ENCODE results near the gene MAL. TPM values are rescaled to one million over a fixed set of nuclear protein-coding genes. Genes with fewer than 3 reads are reported as not detected.
A peak's percentile ranks its signal among the peaks of the same experiment; 100 is the strongest.

Gene MAL
- total RNA-seq, 1 donor from 2014 or later: 250 TPM

GRCh38 chr2:95032341-95032740 is 6.8 kb downstream of the MAL start:
- H3K27ac Mint-ChIP-seq: no peak overlapping the region

DNA sequence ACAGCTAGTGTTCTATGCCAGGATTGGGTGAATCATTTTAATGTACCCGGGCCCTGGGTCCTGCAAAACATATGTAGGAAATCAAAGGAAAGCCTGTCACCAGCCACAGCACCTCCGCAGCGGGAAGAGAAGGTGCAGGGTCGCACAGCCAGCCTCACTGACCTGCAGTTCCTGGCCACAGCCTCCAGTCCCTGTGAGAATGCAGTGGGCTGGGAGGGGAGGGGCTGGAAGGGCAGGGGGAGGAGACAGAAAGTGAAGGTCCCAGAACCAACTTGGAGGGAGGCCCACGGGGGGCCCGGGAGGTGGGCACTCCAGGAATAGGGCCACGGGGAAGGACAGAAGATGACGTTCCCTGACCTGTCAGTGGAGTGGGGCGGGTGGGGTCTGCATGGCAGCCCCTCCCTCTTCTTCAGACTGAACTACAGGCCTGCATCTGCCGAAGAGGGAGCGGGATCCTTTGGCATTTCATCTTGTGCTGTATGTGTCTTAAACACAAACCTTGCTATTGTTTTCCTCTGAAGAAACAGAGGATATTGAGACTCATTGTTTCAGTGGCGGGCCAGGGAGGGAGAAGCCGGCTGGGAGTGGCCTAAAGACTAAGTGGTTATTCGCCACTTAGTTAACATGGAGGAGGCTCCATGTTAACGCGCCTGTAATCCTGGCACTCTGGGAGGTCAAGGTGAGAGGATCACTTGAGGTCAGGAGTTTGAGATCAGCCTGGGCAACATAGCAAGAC is 7.5 kb downstream of the MAL start:
- H3K9me3 Mint-ChIP-seq: peaks cover 19% of the 10 kb centered on the region
- no peak overlapping the region for H3K4me3 Mint-ChIP-seq
- no peak for DNase-seq (ENCODE audit: extremely low spot score, unreplicated experiment)
- peaks cover 8% of the 10 kb centered on the region for H3K36me3 Mint-ChIP-seq
- TF ChIP-seq, protein P1, sequence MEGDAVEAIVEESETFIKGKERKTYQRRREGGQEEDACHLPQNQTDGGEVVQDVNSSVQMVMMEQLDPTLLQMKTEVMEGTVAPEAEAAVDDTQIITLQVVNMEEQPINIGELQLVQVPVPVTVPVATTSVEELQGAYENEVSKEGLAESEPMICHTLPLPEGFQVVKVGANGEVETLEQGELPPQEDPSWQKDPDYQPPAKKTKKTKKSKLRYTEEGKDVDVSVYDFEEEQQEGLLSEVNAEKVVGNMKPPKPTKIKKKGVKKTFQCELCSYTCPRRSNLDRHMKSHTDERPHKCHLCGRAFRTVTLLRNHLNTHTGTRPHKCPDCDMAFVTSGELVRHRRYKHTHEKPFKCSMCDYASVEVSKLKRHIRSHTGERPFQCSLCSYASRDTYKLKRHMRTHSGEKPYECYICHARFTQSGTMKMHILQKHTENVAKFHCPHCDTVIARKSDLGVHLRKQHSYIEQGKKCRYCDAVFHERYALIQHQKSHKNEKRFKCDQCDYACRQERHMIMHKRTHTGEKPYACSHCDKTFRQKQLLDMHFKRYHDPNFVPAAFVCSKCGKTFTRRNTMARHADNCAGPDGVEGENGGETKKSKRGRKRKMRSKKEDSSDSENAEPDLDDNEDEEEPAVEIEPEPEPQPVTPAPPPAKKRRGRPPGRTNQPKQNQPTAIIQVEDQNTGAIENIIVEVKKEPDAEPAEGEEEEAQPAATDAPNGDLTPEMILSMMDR (conservative IDR thresholded peaks at IDR 0.05): no peak
- no peak overlapping the region for H3K27ac Mint-ChIP-seq
- H3K4me1 Mint-ChIP-seq (ENCODE audit: unreplicated experiment): peaks cover 25% of the 10 kb centered on the region
- peaks cover 27% of the 10 kb centered on the region for H3K27me3 Mint-ChIP-seq

More at GRCh38 chr2:95032341-95032740, 6.8 kb downstream of the MAL start:
- TF ChIP-seq, protein P1 (conservative IDR thresholded peaks at IDR 0.05): no peak
- no peak overlapping the region for H3K4me3 Mint-ChIP-seq
- H3K4me1 Mint-ChIP-seq (ENCODE audit: unreplicated experiment): peaks cover 20% of the 10 kb centered on the region
- H3K36me3 Mint-ChIP-seq: peaks cover 5% of the 10 kb centered on the region
- H3K27me3 Mint-ChIP-seq: peaks cover 32% of the 10 kb centered on the region
- DNase-seq (ENCODE audit: extremely low spot score, unreplicated experiment): no peak
- peaks cover 12% of the 10 kb centered on the region for H3K9me3 Mint-ChIP-seq

GRCh38 chr2:95034221-95034620 is 8.7 kb downstream of the MAL start:
- H3K36me3 Mint-ChIP-seq: peaks cover 8% of the 10 kb centered on the region
- H3K4me3 Mint-ChIP-seq: no peak overlapping the region
- no peak overlapping the region for H3K27ac Mint-ChIP-seq
- no peak for DNase-seq (ENCODE audit: extremely low spot score, unreplicated experiment)
- peaks cover 19% of the 10 kb centered on the region for H3K9me3 Mint-ChIP-seq
- peaks cover 25% of the 10 kb centered on the region for H3K4me1 Mint-ChIP-seq (ENCODE audit: unreplicated experiment)
- H3K27me3 Mint-ChIP-seq: peaks cover 18% of the 10 kb centered on the region
- TF ChIP-seq, protein P1 (conservative IDR thresholded peaks at IDR 0.05): no peak

DNA sequence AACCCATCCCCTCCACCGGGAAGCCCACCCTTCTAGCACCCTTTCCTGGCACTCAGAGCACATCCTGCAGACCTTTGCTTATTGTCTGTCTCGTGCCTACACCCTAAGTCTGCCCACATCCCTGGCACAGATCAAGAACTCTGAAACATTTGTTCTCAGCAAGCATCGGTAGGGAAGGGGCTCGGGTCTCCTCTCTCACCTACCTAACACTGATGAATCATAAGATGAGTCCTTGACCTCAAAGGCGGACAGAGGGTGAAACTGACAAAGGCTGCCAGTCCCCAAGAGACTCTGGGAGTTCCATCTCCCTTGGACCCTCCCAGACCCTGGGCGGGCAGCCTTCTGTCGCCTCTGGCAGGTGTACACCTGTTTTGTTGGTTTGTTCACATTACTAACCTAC is 9.3 kb downstream of the MAL start:
- TF ChIP-seq, protein P1 (conservative IDR thresholded peaks at IDR 0.05): no peak
- Mint-ChIP-seq H3K36me3 (peaks cover 9% of the 10 kb centered on the region), H3K27ac (peak overlapping the region; percentile 82), H3K4me1 (ENCODE audit: unreplicated experiment) (peaks cover 22% of the 10 kb centered on the region), H3K4me3 (peak overlapping the region; percentile 25), H3K9me3 (peaks cover 19% of the 10 kb centered on the region), H3K27me3 (peaks cover 12% of the 10 kb centered on the region)
- no peak for DNase-seq (ENCODE audit: extremely low spot score, unreplicated experiment)

GRCh38 chr2:95036596-95037383 is 11.3 kb downstream of the MAL start:
- TF ChIP-seq, protein P1 (conservative IDR thresholded peaks at IDR 0.05): no peak
- Mint-ChIP-seq H3K36me3 (peaks cover 13% of the 10 kb centered on the region), H3K9me3 (peaks cover 19% of the 10 kb centered on the region), H3K4me1 (ENCODE audit: unreplicated experiment) (peaks cover 20% of the 10 kb centered on the region), H3K27ac (peak overlapping the region; percentile 47), H3K27me3 (peaks cover 12% of the 10 kb centered on the region), H3K4me3 (peak overlapping the region; percentile 44)
- no peak for DNase-seq (ENCODE audit: extremely low spot score, unreplicated experiment)

Measured in type B pancreatic cell (in vitro differentiated cells).